DND-41 (cell line): ENCODE measurements around the gene HTRA3.

ENCODE experiments used
- CTCF ChIP-seq: IDR thresholded peaks from 2 replicates; pipeline ENCODE4 v1.5.1; 2012; ENCODE audit warnings: borderline replicate concordance, low read length, moderate library complexity, mild to moderate bottlenecking; ENCODE audit not compliant: poor library complexity, severe bottlenecking; ENCODE audit errors: extremely low read depth
- EZH2 ChIP-seq: IDR thresholded peaks from 3 replicates; pipeline ENCODE4 v1.6.1; 2012; ENCODE audit warnings: borderline replicate concordance, low read depth, mild to moderate bottlenecking, moderate library complexity, low read length, inconsistent platforms; ENCODE audit not compliant: severe bottlenecking

- TF ChIP-seq CTCF (no peak), EZH2 (no peak)
Observed at GRCh38 chr4:8331575-8331955, 62.0 kb downstream of the HTRA3 start.
